Measurements from ENCODE around the gene SEC31A. TPM values are rescaled to one million over a fixed set of nuclear protein-coding genes. Genes with fewer than 3 reads are reported as not detected.
"Not testable (repeated sequence)": the region's sequence is repeated elsewhere in the genome, so short reads cannot be mapped to it uniquely, and the experiment has no call there.

The SEC31A gene
- total RNA-seq, 1 donor from 2014 or later = 276 TPM

GRCh38 chr4:82892467-82892802, 1.5 kb upstream of the SEC31A start:
- DNase-seq = no peak

GRCh38 chr4:82891707-82892466, 934 bp upstream of the SEC31A start:
- DNase-seq = no peak

- no peak for DNase-seq
These were observed 439 bp downstream of the SEC31A start for GRCh38 chr4:82890528-82890900.

GRCh38 chr4:82889287-82889686, 1.7 kb downstream of the SEC31A start:
- peak; percentile 10 for DNase-seq

- DNase-seq = no peak
These were observed 4.6 kb downstream of the SEC31A start for GRCh38 chr4:82886147-82886942.

GRCh38 chr4:82885410-82885809, 5.5 kb downstream of the SEC31A start:
- no peak for DNase-seq

- no peak for DNase-seq
These were observed 22.4 kb downstream of the SEC31A start for GRCh38 chr4:82868572-82868971.

GRCh38 chr4:82866706-82867385, 24.1 kb downstream of the SEC31A start:
- no peak for DNase-seq

- not testable (repeated sequence) for DNase-seq
These were observed 24.9 kb downstream of the SEC31A start for GRCh38 chr4:82866033-82866432.

GRCh38 chr4:82865592-82865991, 25.4 kb downstream of the SEC31A start:
- DNase-seq = no peak

GRCh38 chr4:82864336-82864979, 26.5 kb downstream of the SEC31A start:
- DNase-seq = no peak

- DNase-seq = no peak
These were observed 29.4 kb downstream of the SEC31A start for GRCh38 chr4:82861529-82861928.

- DNase-seq = not testable (repeated sequence)
These were observed 30.5 kb downstream of the SEC31A start for GRCh38 chr4:82860487-82860886.

GRCh38 chr4:82852751-82853285, 38.1 kb downstream of the SEC31A start:
- DNase-seq = no peak

GRCh38 chr4:82851885-82852750, 38.8 kb downstream of the SEC31A start:
- peak; percentile 12 for DNase-seq

GRCh38 chr4:82851318-82851717, 39.6 kb downstream of the SEC31A start:
- no peak for DNase-seq

GRCh38 chr4:82850684-82851083, 40.3 kb downstream of the SEC31A start:
- DNase-seq = no peak

- DNase-seq = no peak
These were observed 42.2 kb downstream of the SEC31A start for GRCh38 chr4:82848706-82849105.

GRCh38 chr4:82842593-82842992, 48.4 kb downstream of the SEC31A start:
- peak; percentile 3 for DNase-seq

- DNase-seq = no peak
These were observed 51.3 kb downstream of the SEC31A start for GRCh38 chr4:82839624-82840023.

- DNase-seq = peak; percentile 29
These were observed 57.1 kb downstream of the SEC31A start for GRCh38 chr4:82833696-82834313.
